ENCODE data around the gene LRRIQ1. TPM values are rescaled to one million over a fixed set of nuclear protein-coding genes. Genes with fewer than 3 reads are reported as not detected.

The LRRIQ1 gene
- total and polyA plus RNA-seq, 2 of the 13 experiments (the other 11 are each of a cell fraction or from before 2014, with no cell fraction given): not detected

- TF ChIP-seq PRDM4 (CRISPR knock-in tag; IDR thresholded peaks at IDR 0.05; ENCODE audit: borderline replicate concordance) (no peak), ZNF710 (CRISPR knock-in tag; IDR thresholded peaks at IDR 0.05; ENCODE audit: borderline replicate concordance) (no peak), TEF (CRISPR knock-in tag; IDR thresholded peaks at IDR 0.05) (no peak), SCMH1 (CRISPR knock-in tag; IDR thresholded peaks at IDR 0.05; ENCODE audit: borderline replicate concordance) (no peak), DBP (CRISPR knock-in tag; IDR thresholded peaks at IDR 0.05; ENCODE audit: not compliant biosample characterization) (no peak), MEF2D (CRISPR knock-in tag; IDR thresholded peaks at IDR 0.05) (no peak), JUNB (CRISPR knock-in tag; IDR thresholded peaks at IDR 0.05; ENCODE audit: borderline replicate concordance) (no peak), ATF1 (CRISPR knock-in tag; IDR thresholded peaks at IDR 0.05) (no peak), STAT6 (CRISPR knock-in tag; IDR thresholded peaks at IDR 0.05; ENCODE audit: borderline replicate concordance) (no peak), SATB2 (CRISPR knock-in tag; IDR thresholded peaks at IDR 0.05) (no peak), KDM1A (CRISPR knock-in tag; IDR thresholded peaks at IDR 0.05) (no peak)
Measured at GRCh38 chr12:85002778-85003296, 33.3 kb upstream of the LRRIQ1 start (continued).
